ENCODE data around the gene SMARCAL1.

The SMARCAL1 gene

GRCh38 chr2:216430811-216431530 lies 18.7 kb downstream of the SMARCAL1 start:
- Histone ChIP-seq H2BK5ac (ENCODE audit: low read length) (no peak overlapping the region), H3K9ac (ENCODE audit: low read length) (no peak overlapping the region), H2BK120ac (ENCODE audit: low read depth, low read length) (no peak overlapping the region), H3K23ac (ENCODE audit: low read length) (no peak overlapping the region), H3K36me3 (ENCODE audit: control insufficient read depth, insufficient read depth, low read length) (peaks cover 8% of the 10 kb centered on the region), H3K4me2 (ENCODE audit: low read length) (no peak overlapping the region), H3K56ac (ENCODE audit: low read length) (no peak overlapping the region), H2BK15ac (replicated peaks; ENCODE audit: low read depth) (no peak overlapping the region), H3K4me1 (ENCODE audit: control insufficient read depth, low read depth, low read length) (no peaks in the 10 kb centered on the region), H3K27me3 (ENCODE audit: insufficient read depth, low read length, poor library complexity) (no peaks in the 10 kb centered on the region), H4K8ac (ENCODE audit: low read depth, low read length) (no peak overlapping the region), H3K18ac (ENCODE audit: low read length) (no peak overlapping the region), H3K79me1 (ENCODE audit: low read length) (no peaks in the 10 kb centered on the region), H3K79me2 (ENCODE audit: control insufficient read depth, insufficient read depth, low read length) (no peaks in the 10 kb centered on the region), H4K5ac (ENCODE audit: low read length) (no peak overlapping the region), H3K4me3 (ENCODE audit: low read length) (no peak overlapping the region), H3K4ac (ENCODE audit: low read depth, low read length) (no peak overlapping the region), H3K27ac (ENCODE audit: low read depth, low read length) (no peak overlapping the region), H2AK5ac (ENCODE audit: low read length) (no peak overlapping the region)
- WGBS (ENCODE audit: extremely low coverage, insufficient coverage, low lambda C conversion rate), result no CpG with 5 or more reads among the region's 13 CpGs
- DNase-seq, result no peak

DNA sequence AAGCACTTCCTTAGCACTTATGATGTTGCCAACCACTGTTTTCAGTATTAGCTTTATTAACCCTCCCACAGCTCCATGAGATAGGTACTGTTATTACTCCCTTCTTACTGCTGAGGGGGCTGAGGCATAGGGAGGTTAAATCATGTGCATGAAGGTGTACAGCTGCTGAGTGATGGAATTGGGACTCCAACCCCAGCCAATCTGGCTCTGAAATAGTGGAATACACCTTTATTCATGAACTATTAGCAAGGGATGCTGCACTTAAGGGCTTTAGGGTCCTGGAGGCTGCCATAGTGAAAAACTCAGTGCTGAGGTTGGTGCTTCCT lies 19.2 kb downstream of the SMARCAL1 start:
- Histone ChIP-seq H3K79me1 (ENCODE audit: low read length) (no peaks in the 10 kb centered on the region), H2BK120ac (ENCODE audit: low read depth, low read length) (no peak overlapping the region), H3K4me1 (ENCODE audit: control insufficient read depth, low read depth, low read length) (no peaks in the 10 kb centered on the region), H4K5ac (ENCODE audit: low read length) (no peak overlapping the region), H3K4me2 (ENCODE audit: low read length) (no peak overlapping the region), H3K36me3 (ENCODE audit: control insufficient read depth, insufficient read depth, low read length) (peaks cover 10% of the 10 kb centered on the region), H3K27ac (ENCODE audit: low read depth, low read length) (no peak overlapping the region), H2AK5ac (ENCODE audit: low read length) (no peak overlapping the region), H3K18ac (ENCODE audit: low read length) (no peak overlapping the region), H3K56ac (ENCODE audit: low read length) (no peak overlapping the region), H3K79me2 (ENCODE audit: control insufficient read depth, insufficient read depth, low read length) (no peaks in the 10 kb centered on the region), H3K9ac (ENCODE audit: low read length) (no peak overlapping the region), H3K23ac (ENCODE audit: low read length) (no peak overlapping the region), H3K27me3 (ENCODE audit: insufficient read depth, low read length, poor library complexity) (no peaks in the 10 kb centered on the region), H2BK15ac (replicated peaks; ENCODE audit: low read depth) (no peak overlapping the region), H3K4ac (ENCODE audit: low read depth, low read length) (no peak overlapping the region), H2BK5ac (ENCODE audit: low read length) (no peak overlapping the region), H3K4me3 (ENCODE audit: low read length) (no peak overlapping the region), H4K8ac (ENCODE audit: low read depth, low read length) (no peak overlapping the region)
- no peak for DNase-seq

GRCh38 chr2:216436383-216436782 lies 24.1 kb downstream of the SMARCAL1 start:
- Histone ChIP-seq H3K4me3 (ENCODE audit: low read length) (no peak overlapping the region), H2BK5ac (ENCODE audit: low read length) (no peak overlapping the region), H2BK15ac (replicated peaks; ENCODE audit: low read depth) (no peak overlapping the region), H3K9ac (ENCODE audit: low read length) (no peak overlapping the region), H3K79me2 (ENCODE audit: control insufficient read depth, insufficient read depth, low read length) (no peaks in the 10 kb centered on the region), H3K56ac (ENCODE audit: low read length) (no peak overlapping the region), H3K4me1 (ENCODE audit: control insufficient read depth, low read depth, low read length) (no peaks in the 10 kb centered on the region), H3K23ac (ENCODE audit: low read length) (no peak overlapping the region), H3K27me3 (ENCODE audit: insufficient read depth, low read length, poor library complexity) (no peaks in the 10 kb centered on the region), H2BK120ac (ENCODE audit: low read depth, low read length) (no peak overlapping the region), H4K8ac (ENCODE audit: low read depth, low read length) (no peak overlapping the region), H3K4me2 (ENCODE audit: low read length) (no peak overlapping the region), H3K27ac (ENCODE audit: low read depth, low read length) (no peak overlapping the region), H3K36me3 (ENCODE audit: control insufficient read depth, insufficient read depth, low read length) (peaks cover 10% of the 10 kb centered on the region), H2AK5ac (ENCODE audit: low read length) (no peak overlapping the region), H3K79me1 (ENCODE audit: low read length) (no peaks in the 10 kb centered on the region), H4K5ac (ENCODE audit: low read length) (no peak overlapping the region), H3K18ac (ENCODE audit: low read length) (no peak overlapping the region), H3K4ac (ENCODE audit: low read depth, low read length) (no peak overlapping the region)
- no CpG with 5 or more reads among the region's 2 CpGs for WGBS (ENCODE audit: extremely low coverage, insufficient coverage, low lambda C conversion rate)
- no peak for DNase-seq

- Histone ChIP-seq H3K18ac (ENCODE audit: low read length) (no peak overlapping the region), H2BK120ac (ENCODE audit: low read depth, low read length) (no peak overlapping the region), H3K79me1 (ENCODE audit: low read length) (no peaks in the 10 kb centered on the region), H2BK15ac (replicated peaks; ENCODE audit: low read depth) (no peak overlapping the region), H3K4ac (ENCODE audit: low read depth, low read length) (no peak overlapping the region), H3K4me2 (ENCODE audit: low read length) (no peak overlapping the region), H3K9ac (ENCODE audit: low read length) (no peak overlapping the region), H2BK5ac (ENCODE audit: low read length) (no peak overlapping the region), H3K4me1 (ENCODE audit: control insufficient read depth, low read depth, low read length) (no peaks in the 10 kb centered on the region), H2AK5ac (ENCODE audit: low read length) (no peak overlapping the region), H3K56ac (ENCODE audit: low read length) (no peak overlapping the region), H3K27me3 (ENCODE audit: insufficient read depth, low read length, poor library complexity) (no peaks in the 10 kb centered on the region), H3K79me2 (ENCODE audit: control insufficient read depth, insufficient read depth, low read length) (no peaks in the 10 kb centered on the region), H4K5ac (ENCODE audit: low read length) (no peak overlapping the region), H3K36me3 (ENCODE audit: control insufficient read depth, insufficient read depth, low read length) (peaks cover 3% of the 10 kb centered on the region), H3K4me3 (ENCODE audit: low read length) (no peak overlapping the region), H4K8ac (ENCODE audit: low read depth, low read length) (no peak overlapping the region), H3K23ac (ENCODE audit: low read length) (no peak overlapping the region), H3K27ac (ENCODE audit: low read depth, low read length) (no peak overlapping the region)
- DNase-seq, result no peak
- WGBS (ENCODE audit: extremely low coverage, insufficient coverage, low lambda C conversion rate), result no CpG with 5 or more reads among the region's 3 CpGs
These were observed 29.2 kb downstream of the SMARCAL1 start for GRCh38 chr2:216441308-216442010.

GRCh38 chr2:216445501-216445900 lies 33.2 kb downstream of the SMARCAL1 start:
- H3K23ac ChIP-seq (ENCODE audit: low read length), result no peak overlapping the region
- no peak overlapping the region for H3K18ac ChIP-seq (ENCODE audit: low read length)
- no peak for DNase-seq
- H3K4me2 ChIP-seq (ENCODE audit: low read length), result no peak overlapping the region
- no peak overlapping the region for H4K8ac ChIP-seq (ENCODE audit: low read depth, low read length)
- H3K4ac ChIP-seq (ENCODE audit: low read depth, low read length), result no peak overlapping the region
- H2BK120ac ChIP-seq (ENCODE audit: low read depth, low read length), result no peak overlapping the region
- no peak overlapping the region for H3K27ac ChIP-seq (ENCODE audit: low read depth, low read length)
- WGBS (ENCODE audit: extremely low coverage, insufficient coverage, low lambda C conversion rate), result no CpG with 5 or more reads among the region's 5 CpGs
- no peak overlapping the region for H3K9ac ChIP-seq (ENCODE audit: low read length)
- no peak overlapping the region for H4K5ac ChIP-seq (ENCODE audit: low read length)
- H3K79me1 ChIP-seq (ENCODE audit: low read length), result no peaks in the 10 kb centered on the region
- no peak overlapping the region for H3K56ac ChIP-seq (ENCODE audit: low read length)
- no peaks in the 10 kb centered on the region for H3K79me2 ChIP-seq (ENCODE audit: control insufficient read depth, insufficient read depth, low read length)
- no peak overlapping the region for H2AK5ac ChIP-seq (ENCODE audit: low read length)
- peaks cover 9% of the 10 kb centered on the region for H3K36me3 ChIP-seq (ENCODE audit: control insufficient read depth, insufficient read depth, low read length)
- H3K4me3 ChIP-seq (ENCODE audit: low read length), result no peak overlapping the region
- no peak overlapping the region for H2BK5ac ChIP-seq (ENCODE audit: low read length)
- no peak overlapping the region for H2BK15ac ChIP-seq (replicated peaks; ENCODE audit: low read depth)
- no peaks in the 10 kb centered on the region for H3K27me3 ChIP-seq (ENCODE audit: insufficient read depth, low read length, poor library complexity)
- no peaks in the 10 kb centered on the region for H3K4me1 ChIP-seq (ENCODE audit: control insufficient read depth, low read depth, low read length)

DNA sequence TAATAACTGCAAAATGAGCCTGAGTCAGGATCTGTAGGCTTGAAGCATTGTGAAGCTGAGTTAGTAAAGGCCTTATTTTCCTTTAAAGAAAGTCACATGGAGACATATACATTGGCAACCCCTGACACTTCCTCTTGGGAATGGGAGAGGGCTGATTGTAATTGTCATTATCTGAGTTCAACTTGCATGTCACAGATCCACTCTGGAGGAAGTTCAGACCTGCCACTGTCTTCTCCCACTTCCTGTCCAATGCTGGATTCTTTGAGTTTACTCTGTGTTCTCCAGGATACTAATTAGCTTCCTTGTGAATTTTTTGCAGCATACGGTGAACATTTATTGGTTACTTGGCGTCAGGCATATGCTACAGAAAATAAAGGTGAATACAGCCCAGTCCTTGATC lies 34.1 kb downstream of the SMARCAL1 start:
- WGBS (ENCODE audit: extremely low coverage, insufficient coverage, low lambda C conversion rate), result no CpG with 5 or more reads among the region's 2 CpGs
- H3K27ac ChIP-seq (ENCODE audit: low read depth, low read length), result no peak overlapping the region
- DNase-seq, result no peak

More for the DNA sequence above, 34.1 kb downstream of the SMARCAL1 start:
- H4K5ac ChIP-seq (ENCODE audit: low read length), result no peak overlapping the region
- H3K4me1 ChIP-seq (ENCODE audit: control insufficient read depth, low read depth, low read length), result no peaks in the 10 kb centered on the region
- H3K56ac ChIP-seq (ENCODE audit: low read length), result no peak overlapping the region
- H2BK120ac ChIP-seq (ENCODE audit: low read depth, low read length), result no peak overlapping the region
- H3K36me3 ChIP-seq (ENCODE audit: control insufficient read depth, insufficient read depth, low read length), result peaks cover 12% of the 10 kb centered on the region
- H2BK15ac ChIP-seq (replicated peaks; ENCODE audit: low read depth), result no peak overlapping the region
- H4K8ac ChIP-seq (ENCODE audit: low read depth, low read length), result no peak overlapping the region
- no peak overlapping the region for H3K4me2 ChIP-seq (ENCODE audit: low read length)
- H3K79me2 ChIP-seq (ENCODE audit: control insufficient read depth, insufficient read depth, low read length), result no peaks in the 10 kb centered on the region
- no peak overlapping the region for H3K18ac ChIP-seq (ENCODE audit: low read length)
- H3K9ac ChIP-seq (ENCODE audit: low read length), result no peak overlapping the region
- H3K23ac ChIP-seq (ENCODE audit: low read length), result no peak overlapping the region
- no peak overlapping the region for H3K4ac ChIP-seq (ENCODE audit: low read depth, low read length)
- H3K79me1 ChIP-seq (ENCODE audit: low read length), result no peaks in the 10 kb centered on the region
- H2AK5ac ChIP-seq (ENCODE audit: low read length), result no peak overlapping the region
- H3K4me3 ChIP-seq (ENCODE audit: low read length), result no peak overlapping the region
- H3K27me3 ChIP-seq (ENCODE audit: insufficient read depth, low read length, poor library complexity), result no peaks in the 10 kb centered on the region
- no peak overlapping the region for H2BK5ac ChIP-seq (ENCODE audit: low read length)
